ENCODE measurements around the gene CPEB4. TPM values are rescaled to one million over a fixed set of nuclear protein-coding genes. Genes with fewer than 3 reads are reported as not detected.

Gene CPEB4
- total and polyA plus RNA-seq, 9 of the 15 experiments (the other 6 are each of a cell fraction or from before 2014, with no cell fraction given), result 7.4 to 21.3 (median 12.4) TPM

- no peak for TF ChIP-seq NR3C1 (CRISPR knock-in tag; IDR thresholded peaks at IDR 0.05)
- no peak for TF ChIP-seq ETS2 (tag; IDR thresholded peaks at IDR 0.05; ENCODE audit: borderline replicate concordance, poor library complexity, severe bottlenecking)
- no peak for TF ChIP-seq SMAD4 (CRISPR knock-in tag; conservative IDR thresholded peaks at IDR 0.05)
- no peak for TF ChIP-seq FOXA1 (IDR thresholded peaks at IDR 0.05; ENCODE audit: borderline replicate concordance)
- TF ChIP-seq MCM7 (IDR thresholded peaks at IDR 0.05), result no peak
- peak; percentile 86 for TF ChIP-seq PRDM10 (IDR thresholded peaks at IDR 0.05; ENCODE audit: partially characterized antibody)
- TF ChIP-seq NFRKB (IDR thresholded peaks at IDR 0.05; ENCODE audit: low read depth), result 0 out of 2 replicates have a peak, but pooled peaks have one; percentile 2
- TF ChIP-seq MEIS2 (IDR thresholded peaks at IDR 0.05; ENCODE audit: partially characterized antibody), result peak; percentile 91
- peak; percentile 11; the same call in 1 of the 2 replicates for TF ChIP-seq ZFX (CRISPR knock-in tag; IDR thresholded peaks at IDR 0.05)
Measured at GRCh38 chr5:173855995-173856656, 32.0 kb upstream of the CPEB4 start (continued).
